Adrenal gland (tissue), 12 donors: Measurements from ENCODE around the gene CDCA7L. TPM values are rescaled to one million over a fixed set of nuclear protein-coding genes. Genes with fewer than 3 reads are reported as not detected.

ENCODE experiments used
- DNase-seq, 7 donors: peaks; one replicate each; pipeline ENCODE4 v3.0.0-alpha.2; 2019 to 2020
- H3K27ac ChIP-seq, 5 donors: fragments of 200-600 bp; sonication (generic) in 4 of 5; 1 replicate in 3 of 5; 2 replicates in 2 of 5; pipeline versions ENCODE4 v1.5.1 to v1.8.0; 2016 to 2020; ENCODE audit warnings: mild to moderate bottlenecking in 1 of 5
- H3K27me3 ChIP-seq: fragments of 200-600 bp; 2 replicates; pipeline ENCODE4 v1.8.0; 2021
- H3K36me3 ChIP-seq, 2 donors: fragments of 200-600 bp; replicated peaks in 1 of 2; 1 replicate in 1 of 2; 2 replicates in 1 of 2; pipeline versions ENCODE4 v1.5.1 to v1.8.0; 2018 to 2022
- H3K4me1 ChIP-seq, 2 donors: fragments of 200-600 bp; replicated peaks in 1 of 2; 1 replicate in 1 of 2; 2 replicates in 1 of 2; pipeline versions ENCODE4 v1.5.1 to v1.8.0; 2018 to 2021
- H3K4me3 ChIP-seq, 4 donors: fragments of 200-600 bp; sonication (generic) in 3 of 4; one replicate each; pipeline ENCODE4 v1.5.1; 2016 to 2018
- H3K9me3 ChIP-seq, 3 donors: fragments of 200-600 bp; sonication (generic) in 1 of 3; replicated peaks in 1 of 3; 1 replicate in 2 of 3; 2 replicates in 1 of 3; pipeline versions ENCODE4 v1.5.1 to v1.8.0; 2016 to 2021
- POLR2A ChIP-seq, 2 donors: fragments of 450-650 bp; IDR thresholded peaks; one replicate each; pipeline ENCODE4 v1.6.1; 2017; ENCODE audit warnings: antibody characterized with exemption in 2 of 2, mild to moderate bottlenecking in 2 of 2, moderate library complexity in 1 of 2
- WGBS, 4 donors: extraction: QIAGEN DNeasy Blood & Tissue Kit in 2 of 4; methylation state at CpG; one replicate each; pipeline versions ENCODE4 v1.1.5 to v1.1.7; 2013 to 2017; 5-methylcytosine and 5-hydroxymethylcytosine counted together
- intact Hi-C, 2 donors: fragments of 100-400 bp; cut with DNase I; formaldehyde crosslinking; loops; one replicate each; pipeline versions ENCODE4 v1.14.1 to v1.15.0; 2022 to 2023
- polyA plus RNA-seq, 3 donors: library from polyadenylated mRNA; stranded (reverse); fragments of 200-250 nt in 2 of 3; fragments of 350-450 nt in 1 of 3; fragmentation: Illumina TruSeq in 1 of 3; extraction: RNeasy Lipid Tissue Mini Kit (QIAGEN cat#74804) in 1 of 3; gene quantifications; one replicate each; pipeline ENCODE4 v1.2.3, GENCODE V29; 2013 to 2014
- total RNA-seq, 9 donors: library from RNA; depleted of rRNA in 4 of 9; stranded (reverse); fragments of >200 nt in 4 of 9; fragments of 120-200 nt in 1 of 9; fragmentation: NEBNext Ultra II Directional in 1 of 9; extraction: Animal tissue kit (Norgen Biotek cat#: 25700) in 1 of 9; gene quantifications; one replicate each; pipeline versions ENCODE4 v1.1.0 to v1.2.4, GENCODE V29; 2013 to 2023
- TF ChIP-seq, protein P1 (sequence below), 6 experiments: fragments of 450-650 bp in 4 of 6; fragments of 200-600 bp in 2 of 6; sonication (generic) in 1 of 6; IDR thresholded peaks; 1 replicate in 5 of 6; 2 replicates in 1 of 6; pipeline versions ENCODE4 v1.5.1 to v1.8.0; 2016 to 2021; ENCODE audit warnings: antibody characterized with exemption in 6 of 6, mild to moderate bottlenecking in 2 of 6, moderate library complexity in 1 of 6
- donor health status: healthy with polysubstance abuse.
- donor health status: Bipolar disorder and iron deficiency.
- donor health status: DM: yes; HTN: yes; CAD: no.
- donor health status: DM: no; HTN: no; CAD: no.
- donor health status: DM: no; HTN: no; CAD: no.
- donor health status: DM: yes; HTN: yes; CAD: no.

Gene CDCA7L
- total and polyA plus RNA-seq, 12 donors = 0.88 to 12.4 (median 1.7) TPM

DNA sequence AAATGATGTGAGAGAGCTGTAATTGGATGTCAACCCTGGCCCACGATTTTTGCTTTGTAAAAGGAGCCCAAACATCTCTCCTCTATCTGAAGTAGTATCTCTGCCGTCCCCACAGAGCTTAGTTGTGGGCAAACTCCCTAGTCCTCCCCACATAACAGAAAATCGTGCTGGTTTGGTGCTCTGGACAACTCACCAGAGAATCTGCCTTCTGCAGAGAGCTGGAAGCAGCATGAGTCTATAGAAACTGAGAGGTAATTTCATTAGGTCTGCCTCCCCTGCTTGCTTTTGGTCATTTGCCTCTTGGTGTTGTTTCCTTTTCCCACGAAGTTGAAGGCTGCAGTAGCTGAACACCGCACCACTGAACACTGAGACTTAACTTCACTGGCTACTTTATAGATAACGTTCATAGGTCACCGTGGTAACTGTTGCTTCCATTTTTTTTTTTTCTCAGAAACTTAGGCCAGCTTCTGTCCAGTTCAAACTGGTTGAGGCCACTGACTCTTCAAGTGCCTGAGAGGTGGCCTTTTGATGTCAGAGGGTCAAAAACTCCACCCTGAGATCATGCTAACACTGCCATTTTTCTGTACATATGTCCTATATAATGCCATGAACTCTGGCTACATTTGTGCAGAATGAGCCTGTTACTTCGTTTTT lies 3.3 kb upstream of the CDCA7L start:
- Histone ChIP-seq H3K4me3 (no peak overlapping the region), H3K4me1 (peaks cover 0 to 17% of the 10 kb centered on the region in 2 donors), H3K27me3 (peaks cover 12% of the 10 kb centered on the region), H3K9me3 (no peaks in the 10 kb centered on the region), H3K27ac (no peak overlapping the region), H3K36me3 (no peaks in the 10 kb centered on the region)
- intact Hi-C loops = no loop called here
- no peak for DNase-seq
- WGBS, 4 donors = 49 to 51% (median 49%) methylated on average over 8 of the region's 8 CpGs
- no peak for TF ChIP-seq POLR2A (IDR thresholded peaks at IDR 0.05)
- TF ChIP-seq, protein P1, sequence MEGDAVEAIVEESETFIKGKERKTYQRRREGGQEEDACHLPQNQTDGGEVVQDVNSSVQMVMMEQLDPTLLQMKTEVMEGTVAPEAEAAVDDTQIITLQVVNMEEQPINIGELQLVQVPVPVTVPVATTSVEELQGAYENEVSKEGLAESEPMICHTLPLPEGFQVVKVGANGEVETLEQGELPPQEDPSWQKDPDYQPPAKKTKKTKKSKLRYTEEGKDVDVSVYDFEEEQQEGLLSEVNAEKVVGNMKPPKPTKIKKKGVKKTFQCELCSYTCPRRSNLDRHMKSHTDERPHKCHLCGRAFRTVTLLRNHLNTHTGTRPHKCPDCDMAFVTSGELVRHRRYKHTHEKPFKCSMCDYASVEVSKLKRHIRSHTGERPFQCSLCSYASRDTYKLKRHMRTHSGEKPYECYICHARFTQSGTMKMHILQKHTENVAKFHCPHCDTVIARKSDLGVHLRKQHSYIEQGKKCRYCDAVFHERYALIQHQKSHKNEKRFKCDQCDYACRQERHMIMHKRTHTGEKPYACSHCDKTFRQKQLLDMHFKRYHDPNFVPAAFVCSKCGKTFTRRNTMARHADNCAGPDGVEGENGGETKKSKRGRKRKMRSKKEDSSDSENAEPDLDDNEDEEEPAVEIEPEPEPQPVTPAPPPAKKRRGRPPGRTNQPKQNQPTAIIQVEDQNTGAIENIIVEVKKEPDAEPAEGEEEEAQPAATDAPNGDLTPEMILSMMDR (IDR thresholded peaks at IDR 0.05) = no peak

DNA sequence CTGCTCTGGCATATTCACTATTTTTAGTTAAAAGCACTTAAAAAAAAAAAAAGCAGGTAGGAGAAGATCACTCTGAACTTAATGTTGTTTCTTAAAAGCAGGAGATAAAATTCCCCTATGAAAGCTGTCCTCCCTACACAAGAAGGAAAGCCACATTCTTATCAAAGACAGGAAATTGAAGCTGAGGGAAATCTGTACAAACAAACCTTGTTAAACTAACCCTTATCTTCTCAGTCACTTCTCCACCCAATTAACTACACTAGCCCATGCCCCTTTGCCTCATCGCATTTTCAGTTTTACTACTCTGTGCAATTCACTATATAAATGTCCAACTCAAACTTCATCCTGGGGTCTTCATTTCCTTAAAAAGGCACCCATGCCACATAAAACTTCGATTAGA lies 2.7 kb upstream of the CDCA7L start:
- TF ChIP-seq POLR2A (IDR thresholded peaks at IDR 0.05) = no peak
- no peak overlapping the region for H3K27ac ChIP-seq
- no peaks in the 10 kb centered on the region for H3K9me3 ChIP-seq
- 57 to 64% (median 62%) methylated on average over 2 of the region's 2 CpGs for WGBS, 4 donors
- peaks cover 12% of the 10 kb centered on the region for H3K27me3 ChIP-seq
- peaks cover 0 to 17% of the 10 kb centered on the region in 2 donors for H3K4me1 ChIP-seq
- intact Hi-C loops = no loop called here
- no peak for DNase-seq
- H3K36me3 ChIP-seq = no peaks in the 10 kb centered on the region
- H3K4me3 ChIP-seq = no peak overlapping the region

DNA sequence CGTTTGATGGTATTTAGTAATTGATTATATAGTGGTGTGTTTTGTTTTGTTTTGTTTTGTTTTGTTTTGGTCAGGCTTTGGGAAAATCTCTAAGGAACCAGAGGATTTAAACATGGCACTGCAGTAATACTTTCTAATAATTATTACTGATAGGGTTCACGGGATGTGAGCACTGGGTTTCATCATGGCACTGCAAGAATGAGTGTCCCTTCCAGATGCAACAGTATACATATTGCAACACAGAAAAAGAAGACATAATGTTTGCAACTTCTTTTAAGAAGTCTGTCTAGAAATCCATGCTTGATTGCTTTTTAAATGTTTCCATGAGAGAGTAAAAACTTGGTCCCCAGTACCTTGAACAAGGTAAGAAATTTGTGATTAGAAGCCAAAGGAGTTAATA lies 2.2 kb upstream of the CDCA7L start:
- H3K4me3 ChIP-seq = no peak overlapping the region
- peaks cover 0 to 17% of the 10 kb centered on the region in 2 donors for H3K4me1 ChIP-seq
- no peak overlapping the region for H3K27ac ChIP-seq
- H3K36me3 ChIP-seq = no peaks in the 10 kb centered on the region
- DNase-seq = no peak
- 63 to 71% (median 65%) methylated on average over 2 of the region's 2 CpGs for WGBS, 4 donors
- H3K9me3 ChIP-seq = no peaks in the 10 kb centered on the region
- intact Hi-C loops = no loop called here
- H3K27me3 ChIP-seq = peaks cover 14% of the 10 kb centered on the region
- TF ChIP-seq, protein P1 (IDR thresholded peaks at IDR 0.05) = no peak
- TF ChIP-seq POLR2A (IDR thresholded peaks at IDR 0.05) = no peak

DNA sequence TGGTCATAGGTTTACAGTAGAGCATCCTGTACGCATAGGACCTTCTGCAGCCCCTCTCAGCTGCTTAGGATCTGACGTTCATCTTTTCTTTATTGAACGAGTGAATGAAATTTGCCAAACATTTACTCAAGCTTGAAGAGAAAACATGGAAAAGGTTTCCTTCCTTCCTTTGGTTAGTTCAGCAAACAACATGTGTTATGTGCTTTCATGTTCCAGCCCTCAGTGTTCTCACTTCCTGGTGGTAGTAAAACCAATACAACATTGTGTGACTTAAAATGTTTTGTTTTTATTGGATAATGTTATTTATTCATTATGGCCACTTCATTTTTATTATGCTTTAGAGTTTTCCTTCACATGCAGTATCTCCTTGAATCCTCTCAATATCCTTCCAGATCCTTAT lies 1.4 kb upstream of the CDCA7L start:
- no peak overlapping the region for H3K27ac ChIP-seq

More for the DNA sequence above, 1.4 kb upstream of the CDCA7L start:
- intact Hi-C loops = no loop called here
- Histone ChIP-seq H3K4me1 (peaks cover 0 to 17% of the 10 kb centered on the region in 2 donors), H3K36me3 (no peaks in the 10 kb centered on the region), H3K4me3 (no peak overlapping the region), H3K9me3 (no peaks in the 10 kb centered on the region), H3K27me3 (peaks cover 17% of the 10 kb centered on the region)
- no peak for DNase-seq
- 60 to 78% (median 77%) methylated on average over 3 of the region's 3 CpGs for WGBS, 4 donors
- TF ChIP-seq, protein P1 (IDR thresholded peaks at IDR 0.05) = no peak
- TF ChIP-seq POLR2A (IDR thresholded peaks at IDR 0.05) = no peak
